GM12864 (cell line): Measurements from ENCODE around the gene TAF11.
A peak's percentile ranks its signal among the peaks of the same experiment; 100 is the strongest.
"Not testable (repeated sequence)": the region's sequence is repeated elsewhere in the genome, so short reads cannot be mapped to it uniquely, and the experiment has no call there.

Experiments
- DNase-seq: peaks from one replicate; pipeline ENCODE4 v3.0.0-alpha.2; 2011; ENCODE audit warnings: low read depth
- H3K4me3 ChIP-seq: 2 replicates; pipeline ENCODE4 v1.5.1; 2011; ENCODE audit warnings: mild to moderate bottlenecking, low read depth, low read length, control low read depth
- CTCF ChIP-seq: IDR thresholded peaks from 2 replicates; pipeline ENCODE4 v1.5.1; 2011; ENCODE audit warnings: low read depth, mild to moderate bottlenecking, moderate library complexity, low read length, control low read depth, inconsistent platforms; ENCODE audit errors: missing control alignments

TAF11 gene

GRCh38 chr6:34887753-34888513, at the start of gene TAF11:
TSS of gene TAF11 (minus strand) at chr6:34888042. CDS start at chr6:34887957, 85 bp downstream.
- peak within 1 kb of the TSS; percentile 91 for H3K4me3 ChIP-seq
- DNase-seq: peak; percentile 75

GRCh38 chr6:34934516-34934915, 46.7 kb upstream of the TAF11 start:
- no peak for DNase-seq
- no peak overlapping the region for H3K4me3 ChIP-seq
- TF ChIP-seq CTCF: no peak

More at GRCh38 chr6:34887753-34888513, at the start of gene TAF11:
- TF ChIP-seq CTCF: no peak

GRCh38 chr6:34932202-34932601, 44.4 kb upstream of the TAF11 start:
- H3K4me3 ChIP-seq, DNase-seq: not testable (repeated sequence)

GRCh38 chr6:34930221-34930620, 42.4 kb upstream of the TAF11 start:
- DNase-seq: no peak
- no peak overlapping the region for H3K4me3 ChIP-seq
- no peak for TF ChIP-seq CTCF

- no peak for TF ChIP-seq CTCF
- no peak for DNase-seq
- no peak overlapping the region for H3K4me3 ChIP-seq
Observed at GRCh38 chr6:34929241-34929978, 41.6 kb upstream of the TAF11 start.

- no peak for TF ChIP-seq CTCF
- DNase-seq: no peak
- H3K4me3 ChIP-seq: no peak overlapping the region
Observed at GRCh38 chr6:34928695-34929094, 40.9 kb upstream of the TAF11 start.

GRCh38 chr6:34928220-34928619, 40.4 kb upstream of the TAF11 start:
- no peak for DNase-seq
- no peak for TF ChIP-seq CTCF
- H3K4me3 ChIP-seq: no peak overlapping the region
